DND-41 (cell line): Measurements from ENCODE around the gene CAPN15.

Experiments
- ATAC-seq: fragments of 200-7000 bp; cut with Tn5 transposase; 3 replicates; pipeline ENCODE4 v1.9.1; 2021; ENCODE audit warnings: low read depth; ENCODE audit not compliant: insufficient read depth
- DNase-seq: peaks from one replicate; pipeline ENCODE4 v3.0.0-alpha.2; 2020
- H2AFZ ChIP-seq: 2 replicates; pipeline ENCODE4 v1.6.0; 2012; ENCODE audit warnings: low read depth, low read length
- H3K27ac ChIP-seq: 2 replicates; pipeline ENCODE4 v1.5.1; 2012; ENCODE audit warnings: low read length, inconsistent platforms
- H3K27me3 ChIP-seq: fragments of 200-600 bp; sonication (generic); 2 replicates; pipeline ENCODE4 v1.6.0; 2012; ENCODE audit warnings: low read length, mild to moderate bottlenecking, inconsistent platforms; ENCODE audit not compliant: insufficient read depth, poor library complexity
- H3K36me3 ChIP-seq: 2 replicates; pipeline ENCODE4 v1.5.1; 2012; ENCODE audit warnings: low read length, inconsistent platforms; ENCODE audit not compliant: insufficient read depth
- H3K4me1 ChIP-seq: 2 replicates; pipeline ENCODE4 v1.5.1; 2012; ENCODE audit warnings: mild to moderate bottlenecking, low read length; ENCODE audit not compliant: insufficient read depth
- H3K4me2 ChIP-seq: 2 replicates; pipeline ENCODE4 v1.6.0; 2012; ENCODE audit warnings: mild to moderate bottlenecking, moderate library complexity, low read length, inconsistent platforms; ENCODE audit not compliant: insufficient read depth
- H3K4me3 ChIP-seq, 2 experiments: fragments of 200-600 bp in 1 of 2; shearing (Covaris generic) in 1 of 2; 2 replicates each; pipeline ENCODE4 v1.5.1; 2012 to 2016; ENCODE audit warnings: inconsistent platforms in 2 of 2, low read length in 2 of 2, mild to moderate bottlenecking in 2 of 2, low read depth in 1 of 2, moderate library complexity in 1 of 2
- H3K79me2 ChIP-seq: 2 replicates; pipeline ENCODE4 v1.6.0; 2012; ENCODE audit warnings: low read length, inconsistent platforms; ENCODE audit not compliant: insufficient read depth
- H3K9ac ChIP-seq: 2 replicates; pipeline ENCODE4 v1.6.0; 2012; ENCODE audit warnings: low read depth, mild to moderate bottlenecking, inconsistent platforms, low read length, moderate library complexity
- H3K9me3 ChIP-seq: 2 replicates; pipeline ENCODE4 v1.5.1; 2012; ENCODE audit warnings: low read length, moderate library complexity, mild to moderate bottlenecking, inconsistent platforms; ENCODE audit not compliant: insufficient read depth, severe bottlenecking
- H4K20me1 ChIP-seq: 2 replicates; pipeline ENCODE4 v1.6.0; 2012; ENCODE audit warnings: low read length; ENCODE audit not compliant: insufficient read depth
- CTCF ChIP-seq: IDR thresholded peaks from 2 replicates; pipeline ENCODE4 v1.5.1; 2012; ENCODE audit warnings: borderline replicate concordance, low read length, moderate library complexity, mild to moderate bottlenecking; ENCODE audit not compliant: poor library complexity, severe bottlenecking; ENCODE audit errors: extremely low read depth
- EZH2 ChIP-seq: IDR thresholded peaks from 3 replicates; pipeline ENCODE4 v1.6.1; 2012; ENCODE audit warnings: borderline replicate concordance, low read depth, mild to moderate bottlenecking, moderate library complexity, low read length, inconsistent platforms; ENCODE audit not compliant: severe bottlenecking

CAPN15 gene

GRCh38 chr16:568401-569258, 41.1 kb downstream of the CAPN15 start:
- no peak for TF ChIP-seq CTCF
- DNase-seq (no peak), ATAC-seq (no peak)
- peak overlapping the region; percentile 93 for H3K9ac ChIP-seq
- peak overlapping the region; percentile 68 to 99; a peak in 3 of 4 replicates for H3K4me3 ChIP-seq
- peaks cover 40% of the 10 kb centered on the region for H3K79me2 ChIP-seq
- peak overlapping the region; percentile 90 for H3K27ac ChIP-seq
- peak overlapping the region; percentile 95 for H3K4me2 ChIP-seq
- H4K20me1 ChIP-seq = peaks cover 22% of the 10 kb centered on the region
- H3K36me3 ChIP-seq = peaks cover 13% of the 10 kb centered on the region
- H3K4me1 ChIP-seq = peaks cover 49% of the 10 kb centered on the region
- peak overlapping the region; percentile 93 for H2AFZ ChIP-seq
- no peaks in the 10 kb centered on the region for H3K9me3 ChIP-seq
- H3K27me3 ChIP-seq = no peaks in the 10 kb centered on the region

- peak within 1 kb of the TSS; percentile 90 for H3K27ac ChIP-seq
- H3K9me3 ChIP-seq = no peaks in the 10 kb centered on the region
- peak within 1 kb of the TSS; percentile 95 for H3K4me2 ChIP-seq
- peak within 1 kb of the TSS; percentile 93 for H2AFZ ChIP-seq
- peak within 1 kb of the TSS; percentile 99 to 100 for H3K4me3 ChIP-seq
- ATAC-seq = peak; percentile 75
- H3K9ac ChIP-seq = peak within 1 kb of the TSS; percentile 93
- DNase-seq = peak; percentile 79
- no peaks in the 10 kb centered on the region for H3K27me3 ChIP-seq
- peaks cover 49% of the 10 kb centered on the region for H3K4me1 ChIP-seq
- no peak for TF ChIP-seq CTCF
- no peak for TF ChIP-seq EZH2
- H3K36me3 ChIP-seq = peaks cover 23% of the 10 kb centered on the region
- H4K20me1 ChIP-seq = peaks cover 26% of the 10 kb centered on the region
- peaks cover 43% of the 10 kb centered on the region for H3K79me2 ChIP-seq
Observed at GRCh38 chr16:569445-570254, 42.1 kb downstream of the CAPN15 start, which contains the start of gene PIGQ. TSS of gene PIGQ (plus strand) at chr16:569968. CDS start at chr16:574075, 4,107 bp downstream.

GRCh38 chr16:572865-573650, 45.5 kb downstream of the CAPN15 start:
- Histone ChIP-seq H4K20me1 (peaks cover 30% of the 10 kb centered on the region), H3K27me3 (no peaks in the 10 kb centered on the region), H3K4me3 (no peak overlapping the region), H3K4me1 (peaks cover 31% of the 10 kb centered on the region), H2AFZ (no peak overlapping the region), H3K9ac (no peak overlapping the region), H3K36me3 (peaks cover 40% of the 10 kb centered on the region), H3K79me2 (peaks cover 43% of the 10 kb centered on the region), H3K27ac (no peak overlapping the region), H3K4me2 (no peak overlapping the region), H3K9me3 (no peaks in the 10 kb centered on the region)
- no peak for DNase-seq
- no peak for TF ChIP-seq EZH2
- TF ChIP-seq CTCF = no peak
- no peak for ATAC-seq
